Stimulated activated CD8-positive, alpha-beta memory T cell treated with anti-CD3 and anti-CD28 coated beads, Interleukin-4, amount 100 ng/mL, for 4 hours (primary cell): ENCODE measurements around the gene CHMP2A.
"Not testable (repeated sequence)": the region's sequence is repeated elsewhere in the genome, so short reads cannot be mapped to it uniquely, and the experiment has no call there.

Experiments
- DNase-seq, 2 donors: peaks; one replicate each; pipeline ENCODE4 v3.0.0-alpha.2; 2020; ENCODE audit warnings: low read depth in 2 of 2, low spot score in 1 of 2

The CHMP2A gene

DNA sequence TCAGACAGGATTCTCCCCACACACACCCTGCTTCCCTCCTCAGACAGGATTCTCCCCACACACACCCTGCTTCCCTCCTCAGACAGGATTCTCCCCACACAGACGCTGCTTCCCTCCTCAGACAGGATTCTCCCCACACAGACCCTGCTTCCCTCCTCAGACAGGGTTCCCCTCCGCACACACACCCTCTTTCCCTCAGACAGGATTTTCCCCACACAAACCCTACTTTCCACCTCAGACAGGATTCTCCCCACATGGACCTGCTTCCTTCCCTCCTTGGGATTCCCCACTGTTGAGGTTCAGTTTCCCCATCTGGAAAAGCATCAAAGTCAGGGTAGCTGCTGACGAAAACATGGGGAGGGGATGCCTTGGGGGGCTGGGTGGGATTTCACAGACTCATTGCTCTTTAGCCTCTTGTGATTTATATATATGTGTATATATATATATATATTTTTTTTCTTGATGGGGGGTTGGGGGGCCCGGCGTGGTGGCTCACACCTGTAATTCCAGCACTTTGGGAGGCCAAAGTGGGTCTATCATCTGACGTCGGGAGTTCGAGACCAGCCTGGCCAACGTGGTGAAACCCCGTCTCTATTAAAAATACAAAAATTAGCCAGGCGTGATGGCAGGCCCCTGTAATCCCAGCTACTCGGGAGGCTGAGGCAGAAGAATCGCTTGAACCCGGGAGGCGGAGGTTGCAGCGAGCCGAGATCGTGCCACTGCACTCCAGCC lies 12.1 kb downstream of the CHMP2A start:
- not testable (repeated sequence) for DNase-seq

DNA sequence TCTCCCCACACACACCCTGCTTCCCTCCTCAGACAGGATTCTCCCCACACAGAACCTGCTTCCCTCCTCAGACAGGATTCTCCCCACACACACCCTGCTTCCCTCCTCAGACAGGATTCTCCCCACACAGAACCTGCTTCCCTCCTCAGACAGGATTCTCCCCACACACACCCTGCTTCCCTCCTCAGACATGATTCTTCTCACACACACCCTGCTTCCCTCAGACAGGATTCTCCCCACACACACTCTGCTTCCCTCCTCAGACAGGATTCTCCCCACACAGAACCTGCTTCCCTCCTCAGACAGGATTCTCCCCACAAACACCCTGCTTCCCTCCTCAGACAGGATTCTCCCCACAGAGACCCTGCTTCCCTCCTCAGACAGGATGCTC lies 15.7 kb downstream of the CHMP2A start:
- DNase-seq: not testable (repeated sequence)

DNA sequence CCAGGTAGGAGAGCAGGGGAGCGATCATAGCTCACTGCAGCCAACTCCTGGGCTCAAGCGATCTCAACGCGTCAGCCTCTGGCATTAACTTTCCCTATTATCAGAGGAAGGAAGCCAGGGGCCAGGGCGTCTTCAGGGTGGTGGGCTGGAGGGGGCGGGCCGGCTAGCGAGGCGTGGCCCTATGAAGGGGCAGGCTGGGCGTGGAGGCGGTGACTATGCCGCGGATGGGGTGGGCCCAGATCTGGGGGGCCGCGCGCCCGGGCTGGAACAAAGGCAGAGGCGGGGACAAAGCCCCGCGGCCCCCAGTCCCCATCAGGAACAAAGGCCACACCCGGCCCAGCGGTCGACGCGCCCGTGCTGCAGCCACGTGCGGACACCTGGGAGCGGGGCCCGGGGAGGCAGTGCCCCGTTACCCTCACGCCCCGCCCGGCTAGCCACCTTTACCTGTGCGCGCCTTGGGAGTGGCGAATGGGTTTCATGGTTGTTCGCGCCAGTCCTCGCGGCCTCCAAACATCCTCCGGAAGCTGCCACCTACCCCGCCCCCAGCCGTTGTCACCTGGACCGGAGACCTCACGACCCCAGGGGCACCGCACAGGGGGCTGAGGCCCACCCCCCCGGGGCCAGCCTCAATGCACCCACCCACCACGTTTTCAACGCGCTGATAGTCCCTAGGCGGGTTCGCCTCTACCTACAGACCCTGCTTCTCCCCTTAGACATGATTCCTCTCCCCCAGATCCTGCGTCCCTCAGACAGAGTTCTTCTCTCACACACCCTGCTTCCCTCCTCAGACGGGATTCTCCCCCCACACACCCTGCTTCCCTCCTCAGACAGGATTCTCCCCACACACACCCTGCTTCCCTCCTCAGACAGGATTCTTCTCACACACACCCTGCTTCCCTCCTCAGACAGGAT lies 16.4 kb downstream of the CHMP2A start:
- no peak for DNase-seq

DNA sequence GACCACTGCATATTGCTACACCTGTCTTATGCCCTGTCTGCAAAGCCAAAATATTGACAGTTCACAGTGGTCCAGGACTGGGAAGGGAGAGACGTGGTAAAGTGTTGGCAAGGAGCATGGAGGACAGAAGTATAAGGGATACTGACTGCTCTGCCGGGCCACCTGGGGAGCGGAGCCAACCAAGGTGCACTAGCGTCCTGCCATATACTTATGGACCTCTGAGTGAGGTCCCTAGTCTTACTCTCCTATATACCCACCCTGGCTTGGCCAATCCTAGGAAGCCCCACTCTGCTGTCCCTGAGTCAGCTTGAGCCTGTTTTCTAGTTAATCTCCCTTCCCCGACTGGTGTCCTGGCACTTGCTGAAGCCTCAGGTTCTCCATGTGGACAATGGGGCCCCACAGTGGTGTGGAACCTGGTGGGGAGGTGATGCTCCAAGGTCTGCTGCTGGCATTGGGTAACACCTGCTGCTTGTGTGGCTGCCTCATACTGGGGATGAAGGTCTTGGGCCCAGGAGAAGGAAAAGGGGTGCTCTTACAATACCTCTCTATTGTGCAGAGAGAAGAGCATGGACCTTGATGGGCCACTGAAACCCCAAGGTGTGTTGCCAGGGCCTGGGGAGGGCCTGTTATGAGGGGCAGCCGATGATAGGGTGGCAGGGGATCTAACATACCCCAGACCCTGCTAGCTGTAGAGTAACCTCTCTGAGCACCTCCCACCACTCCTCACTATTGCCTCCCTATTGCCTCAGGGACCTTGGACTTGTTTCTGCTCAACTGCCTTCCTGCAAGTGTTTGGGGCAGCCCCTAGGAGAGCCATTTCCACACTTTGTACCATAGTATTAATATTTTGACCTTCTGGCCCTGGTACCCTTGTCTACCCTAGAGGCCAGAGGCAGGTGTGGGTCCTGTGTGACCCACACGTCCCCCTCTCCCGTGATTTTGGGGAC lies 17.8 kb downstream of the CHMP2A start:
- DNase-seq: no peak

DNA sequence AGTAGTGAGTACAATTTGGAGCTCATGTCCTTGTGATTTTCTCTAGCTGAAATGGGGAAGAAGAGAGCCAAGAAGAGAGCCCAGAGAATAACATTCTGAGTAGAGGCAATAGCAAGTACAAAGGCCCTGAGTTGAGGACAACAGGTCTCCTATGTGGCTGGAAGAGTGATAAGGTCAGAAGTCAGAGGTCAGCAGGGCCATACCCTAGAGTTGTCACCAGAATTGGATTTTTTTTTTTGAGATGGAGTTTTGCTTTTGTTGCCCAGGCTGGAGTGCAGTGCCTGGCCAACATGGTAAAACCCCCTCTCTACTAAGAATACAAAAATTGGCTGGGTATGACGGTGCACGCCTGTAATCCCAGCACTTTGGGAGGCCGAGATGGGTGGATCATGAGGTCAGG lies 19.0 kb downstream of the CHMP2A start:
- DNase-seq: no peak

DNA sequence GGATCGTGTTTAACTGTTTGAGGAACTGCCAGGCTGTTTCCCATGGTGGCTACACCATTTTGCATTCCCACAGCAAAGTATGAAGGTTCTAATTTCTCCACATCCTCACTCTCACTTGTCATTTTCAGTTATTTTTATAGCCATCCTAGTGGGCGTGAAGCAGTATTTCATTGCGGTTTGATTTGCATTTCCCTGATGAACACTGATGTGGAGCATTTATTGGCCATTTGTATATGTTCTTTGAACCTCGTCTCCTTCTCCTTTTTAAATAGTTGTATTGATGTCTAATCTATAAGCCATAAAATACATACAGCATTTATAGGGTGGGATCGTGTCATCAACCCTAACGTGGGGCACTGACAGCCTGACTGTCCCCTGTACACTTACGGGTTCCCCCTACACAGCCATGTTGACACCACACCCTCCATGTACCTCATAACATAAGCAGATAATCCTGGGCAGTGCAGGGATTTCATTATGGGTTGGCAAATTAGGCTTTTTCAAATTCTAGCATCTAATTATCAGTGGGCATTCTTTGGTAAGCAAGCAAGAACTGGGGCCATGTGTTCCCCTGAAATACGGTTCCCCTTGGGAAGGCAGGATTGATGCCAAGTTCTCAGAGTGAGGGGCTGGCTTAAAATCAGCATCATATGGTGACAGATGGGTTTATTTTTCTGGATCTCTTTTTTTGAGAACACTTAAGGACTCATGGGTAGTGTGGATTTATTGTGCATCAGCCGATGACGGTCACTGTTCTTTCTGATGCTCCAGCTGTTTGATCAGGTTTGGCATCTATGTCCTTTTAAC lies 23.7 kb downstream of the CHMP2A start:
- DNase-seq: no peak

DNA sequence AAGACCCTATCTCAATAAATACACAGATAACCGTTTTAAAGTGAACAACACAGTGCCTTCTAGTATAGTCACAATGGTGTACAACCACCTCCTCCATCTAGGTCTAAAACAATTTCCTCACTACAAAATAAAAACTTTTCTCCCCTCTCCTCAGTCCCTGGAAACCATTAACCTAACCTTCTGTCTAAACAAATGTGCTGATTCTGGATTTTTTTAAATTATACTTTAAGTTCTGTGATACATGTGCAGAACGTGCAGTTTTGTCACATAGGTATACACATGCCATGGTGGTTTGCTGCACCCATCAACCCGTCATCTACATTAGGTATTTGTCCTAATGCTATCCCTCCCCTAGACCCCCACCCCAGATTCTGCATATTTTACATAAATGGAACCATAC lies 25.5 kb downstream of the CHMP2A start:
- no peak for DNase-seq

DNA sequence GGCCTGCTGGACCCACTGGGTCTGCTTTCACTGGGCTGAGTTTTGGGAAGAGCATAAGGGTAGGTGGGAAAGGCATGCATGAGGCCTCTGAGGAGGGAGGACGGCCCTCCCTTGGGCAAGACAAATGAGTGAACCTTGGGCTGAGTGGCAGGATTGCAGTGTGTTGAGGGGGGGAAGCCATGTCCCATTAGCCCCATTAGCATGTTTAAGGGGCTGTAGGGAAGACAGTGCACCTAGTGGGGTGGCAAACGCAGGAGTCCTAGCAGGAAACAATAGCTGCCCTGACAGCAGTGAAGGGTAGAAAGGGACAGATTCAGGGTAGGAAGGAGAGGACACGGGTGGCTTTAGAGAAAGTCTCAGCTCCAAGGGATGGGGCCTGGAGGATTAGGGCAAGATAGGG lies 32.2 kb downstream of the CHMP2A start:
- no peak for DNase-seq

DNA sequence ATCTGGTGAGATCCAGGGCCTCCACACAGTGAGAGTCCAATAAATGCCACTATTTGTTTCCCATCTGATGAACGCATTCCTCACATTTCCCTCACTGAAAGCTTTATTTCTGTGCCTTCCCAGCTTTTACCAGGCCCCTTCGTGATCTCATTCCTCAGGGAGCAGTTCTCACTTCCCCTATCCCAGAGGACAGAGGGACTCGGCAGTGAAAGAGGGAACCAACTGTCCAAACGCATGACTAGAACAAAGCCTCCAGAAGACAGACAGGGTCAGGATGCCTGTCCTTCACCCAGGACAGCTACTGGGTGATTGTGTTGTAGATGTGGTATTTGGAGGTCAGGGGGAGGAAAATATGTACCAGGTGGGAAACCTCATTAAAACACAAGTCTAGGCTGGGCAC lies 33.3 kb downstream of the CHMP2A start:
- no peak for DNase-seq

DNA sequence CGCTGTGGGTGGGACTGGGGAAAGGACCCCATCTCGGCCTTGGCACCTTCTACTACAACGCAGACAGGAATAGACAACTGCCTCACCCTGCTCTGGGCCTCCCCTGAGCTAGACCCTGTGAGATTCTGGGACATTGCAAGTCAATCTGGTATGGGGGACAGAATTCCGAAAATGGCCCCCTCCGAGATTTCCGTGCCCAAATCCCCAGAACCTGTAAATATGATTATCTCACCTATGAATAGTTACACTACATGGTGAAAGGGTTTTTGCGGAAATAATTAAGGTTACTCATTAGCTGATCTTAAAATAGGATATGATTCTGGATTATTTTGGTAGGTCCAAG lies 34.7 kb downstream of the CHMP2A start:
- no peak for DNase-seq

DNA sequence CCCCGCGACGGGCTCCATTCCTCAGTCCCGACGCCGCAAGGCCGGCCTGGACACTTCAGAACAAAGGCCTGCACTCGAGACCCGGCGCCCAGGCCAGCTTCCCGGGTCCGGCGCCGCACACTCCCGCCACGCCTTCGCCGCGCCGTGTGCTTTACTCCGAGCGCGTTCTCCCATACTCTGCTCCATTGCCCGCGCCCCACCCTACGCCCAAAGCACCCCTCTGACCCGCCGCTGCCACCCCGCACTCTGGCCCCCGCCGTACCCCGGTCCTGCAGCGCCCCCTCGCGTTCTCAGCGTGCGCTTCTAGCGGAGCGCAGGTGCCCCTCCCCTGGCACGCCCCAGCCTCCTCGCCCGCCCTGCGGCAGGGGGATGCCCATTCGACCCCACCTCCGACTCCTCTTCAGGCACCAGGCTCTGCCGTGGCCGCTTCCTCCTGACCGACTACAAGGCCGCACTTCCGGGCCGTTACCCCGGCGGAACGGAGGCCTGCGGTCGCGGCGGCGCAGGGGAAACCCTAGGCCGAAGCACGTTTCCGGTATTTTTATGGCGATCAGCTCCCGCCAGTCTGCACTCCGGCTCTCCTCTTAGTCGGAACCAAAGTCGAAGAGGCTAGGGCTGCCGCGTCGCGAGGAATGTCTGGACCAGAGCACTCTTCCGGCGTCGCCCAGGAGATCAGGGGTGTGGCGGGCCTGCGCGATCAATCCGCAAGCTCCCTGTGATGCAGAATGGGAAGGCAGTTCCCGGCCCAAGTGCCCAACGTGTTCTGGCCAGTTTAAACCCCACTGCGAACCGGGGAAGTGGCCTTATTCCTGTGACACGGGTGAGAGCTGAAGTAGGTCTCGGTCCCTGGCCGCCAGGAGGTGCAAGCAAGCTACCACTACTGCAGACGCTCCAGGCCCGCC lies 35.3 kb downstream of the CHMP2A start, which contains the start of gene ZBTB45:
TSS of gene ZBTB45 (minus strand) at position 456 of the 902 bp plus-strand sequence. CDS start 2,137 bp downstream, outside the sequence.
- peak; percentile 70 to 77 for DNase-seq

DNA sequence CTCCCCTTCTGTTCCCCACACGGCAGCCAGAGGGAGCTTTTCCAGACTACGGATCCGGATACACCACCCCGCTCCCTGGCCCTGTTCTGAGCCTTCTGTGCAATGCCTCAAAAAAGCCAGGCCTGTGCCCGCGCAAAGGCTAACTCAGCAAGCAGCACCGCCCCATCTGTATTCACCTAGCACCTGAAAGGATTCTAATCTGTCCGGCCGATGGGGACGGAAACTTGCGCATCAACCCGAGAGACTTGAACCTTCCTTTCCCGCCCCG lies 35.9 kb downstream of the CHMP2A start:
- DNase-seq: no peak

DNA sequence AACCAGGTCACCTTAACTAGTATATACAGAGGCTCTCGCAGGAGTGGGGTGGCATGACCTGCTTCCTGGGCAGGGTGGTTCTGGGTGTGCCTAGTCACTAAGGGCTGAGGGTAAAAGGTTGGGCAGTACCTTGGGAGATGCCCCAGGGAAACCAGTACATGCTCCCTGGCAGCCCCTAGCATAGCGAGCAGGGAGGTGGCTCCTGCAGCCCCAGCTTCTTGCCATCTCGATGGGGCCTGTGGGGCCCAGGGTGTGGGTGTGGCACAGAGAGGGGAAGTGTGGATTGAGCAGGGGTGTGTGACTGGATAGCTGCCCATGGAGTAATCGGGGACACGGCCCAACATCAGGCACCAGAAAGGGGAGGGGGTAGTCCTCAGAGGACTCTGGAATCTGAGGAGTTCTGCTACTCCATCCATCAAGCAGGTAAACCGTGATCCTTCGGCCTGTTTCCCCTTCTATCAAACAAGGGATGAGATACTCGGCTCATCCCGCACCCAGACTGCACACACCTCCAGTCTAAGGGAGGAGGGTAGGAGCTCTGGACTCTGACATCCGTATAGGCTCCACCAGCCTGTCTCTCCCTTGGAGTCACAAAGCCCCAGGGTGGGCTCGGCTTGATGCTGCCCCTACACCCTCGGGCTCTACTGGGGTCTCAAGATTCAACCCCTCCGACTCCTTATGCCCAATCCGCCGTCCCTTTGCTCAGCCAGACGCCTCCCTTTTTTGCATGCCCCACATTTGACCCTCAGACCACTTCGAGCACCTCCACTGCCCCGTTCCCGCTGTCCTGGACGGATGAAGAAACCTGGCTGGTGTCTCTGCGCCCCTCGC lies 36.4 kb downstream of the CHMP2A start:
- DNase-seq: no peak

DNA sequence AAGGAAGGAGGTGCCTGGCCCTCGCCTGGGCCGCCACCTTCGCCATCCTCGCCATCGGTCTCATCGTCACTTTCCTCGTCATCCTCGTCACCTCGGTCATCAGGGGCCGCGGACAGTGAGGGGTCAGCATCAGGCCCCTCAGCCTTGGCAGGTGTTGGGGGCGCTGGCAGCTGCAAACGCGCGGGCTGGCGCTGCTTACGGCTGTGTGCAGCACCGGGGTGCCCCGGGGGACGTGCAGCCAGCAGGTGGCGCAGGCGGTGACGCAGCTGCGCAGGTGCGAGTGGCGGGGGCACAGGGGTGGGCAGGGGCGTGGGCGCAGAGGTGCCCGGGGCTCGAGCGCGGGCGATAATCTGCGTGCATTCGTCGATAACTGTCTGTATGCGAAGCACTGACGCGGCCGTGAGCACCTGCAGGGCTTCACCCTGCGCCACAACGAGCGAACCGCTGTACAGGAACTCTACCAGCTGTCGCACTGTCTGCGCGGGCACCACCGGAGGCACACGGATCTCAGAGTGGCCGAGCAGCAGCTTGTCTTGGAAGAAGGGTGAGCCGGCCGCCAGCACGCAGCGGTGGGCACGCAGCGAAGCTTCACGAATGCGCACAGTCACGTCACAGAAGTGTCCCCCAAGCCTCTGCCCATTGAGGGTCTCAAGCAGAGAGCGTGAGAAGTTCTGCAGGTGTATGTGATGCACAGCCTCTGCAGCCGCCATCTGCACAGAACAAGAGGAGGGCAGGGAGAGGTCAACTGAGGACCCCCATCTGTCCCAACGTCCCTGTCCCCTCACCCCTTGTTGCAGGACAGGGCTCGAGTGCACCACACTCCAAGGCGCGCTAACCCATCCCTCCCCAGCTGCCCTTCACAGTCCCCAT lies 37.7 kb downstream of the CHMP2A start:
- DNase-seq: no peak

DNA sequence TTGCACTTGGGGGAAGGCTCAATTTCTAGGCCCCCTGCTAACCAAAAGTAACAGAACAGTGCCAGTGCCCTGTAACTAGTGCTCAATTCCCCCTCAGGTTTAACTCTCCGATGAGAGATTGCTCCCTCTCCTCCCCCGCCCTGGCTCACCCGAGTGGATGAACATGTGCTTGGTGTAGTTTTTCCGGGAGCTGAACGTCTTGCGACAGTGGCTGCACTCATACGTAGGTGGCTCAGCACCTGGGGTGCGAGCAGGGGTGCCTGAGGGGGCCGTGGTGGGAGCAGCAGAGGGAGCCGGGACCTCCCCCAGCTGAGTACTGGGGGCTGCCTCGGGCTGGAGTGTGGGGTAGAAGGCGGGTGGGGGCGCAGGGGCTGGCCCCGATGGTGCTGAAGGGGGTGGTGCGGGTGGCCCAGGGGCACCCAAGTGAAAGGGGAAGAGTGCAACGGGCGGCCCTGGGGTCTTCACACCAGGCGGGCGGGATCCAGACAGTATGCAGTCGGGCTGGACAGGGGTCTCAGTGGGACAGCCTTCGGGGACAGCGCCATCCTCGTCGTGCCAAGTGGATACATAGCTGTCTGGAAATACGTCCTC lies 38.6 kb downstream of the CHMP2A start:
- DNase-seq: no peak

DNA sequence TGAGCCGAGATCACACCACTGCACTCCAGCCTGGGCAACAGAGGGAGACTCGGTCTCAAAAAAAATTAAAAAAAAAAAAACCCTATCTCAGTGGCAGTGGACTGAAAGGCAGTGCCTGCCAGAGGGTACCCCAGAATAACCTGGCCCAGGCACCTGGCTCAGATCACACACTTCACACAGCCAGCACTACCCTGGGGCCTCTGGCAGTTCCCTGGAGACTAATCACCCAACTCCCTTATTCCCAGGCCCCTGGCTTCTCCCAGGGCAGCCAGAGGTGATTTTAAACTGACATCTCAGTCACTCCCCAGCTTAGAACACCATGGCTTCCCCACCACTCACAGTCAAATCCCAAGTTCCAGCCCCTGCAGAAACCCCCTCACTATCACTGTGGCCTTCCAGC lies 39.6 kb downstream of the CHMP2A start:
- no peak for DNase-seq

DNA sequence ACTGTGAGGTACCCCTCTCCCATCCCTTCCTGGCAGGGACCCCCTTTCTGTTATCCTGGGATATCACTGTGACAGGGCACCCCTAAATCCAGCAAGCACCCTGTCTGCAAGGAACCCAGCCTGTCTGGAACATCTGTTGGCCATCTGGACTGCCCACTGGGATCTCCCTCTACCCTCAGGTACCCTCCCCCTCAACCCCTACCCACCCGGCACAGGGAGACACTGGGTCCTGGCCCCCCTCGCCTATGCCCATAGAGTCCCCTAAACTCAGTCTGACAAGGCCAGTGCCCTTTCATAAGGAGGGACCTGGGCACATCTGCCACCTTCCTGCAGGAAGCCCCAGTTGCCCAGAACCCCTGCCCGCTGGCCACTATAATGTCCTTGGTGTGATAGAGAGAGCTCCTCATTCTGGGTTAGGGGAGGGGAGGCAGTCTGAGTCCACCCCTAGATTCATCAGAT lies 40.3 kb downstream of the CHMP2A start:
- no peak for DNase-seq
